HCT116 (cell line): ENCODE results near the gene TECPR1. TPM values are rescaled to one million over a fixed set of nuclear protein-coding genes. Genes with fewer than 3 reads are reported as not detected.

Experiments
- ATAC-seq: fragments of 200-7000 bp; cut with Tn5 transposase; 2 replicates; pipeline ENCODE4 v1.9.1; 2020; ENCODE audit warnings: mild to moderate bottlenecking, moderate library complexity
- BruUV-seq: library from RNA; stranded (reverse); fragments of 400-500 nt; replicated peaks from 2 replicates; lab custom pipeline; 2021; lab: Mats Ljungman, UMichigan
- CTCF ChIA-PET: fragments of 300-600 bp; sonication (Branson Sonifier 250); formaldehyde crosslinking; loops from one replicate; lab custom pipeline; 2021; ENCODE audit warnings: antibody characterized with exemption; lab: Charles Lee
- POLR2A ChIA-PET: fragments of 300-600, 350-600 bp; sonication (Branson Sonifier 250); formaldehyde crosslinking; loops from one replicate; lab custom pipeline; 2021; ENCODE audit warnings: antibody characterized with exemption; lab: Charles Lee
- RAD21 ChIA-PET, 2 experiments: fragments of 300-600 bp; sonication (Branson Sonifier 250); formaldehyde crosslinking; loops; one replicate each; lab custom pipeline; 2023; ENCODE audit warnings: low total read pairs in 2 of 2; ENCODE audit not compliant: uncharacterized antibody in 2 of 2, unreplicated experiment in 2 of 2, low non-redundant PET in 1 of 2; lab: Charles Lee
- DNase-seq: peaks from one replicate; pipeline ENCODE4 v3.0.0-alpha.2; 2010; ENCODE audit warnings: low read depth, low spot score
- H2AFZ ChIP-seq: fragments of 200-600 bp; shearing (Covaris generic), sonication (generic); 2 replicates; pipeline ENCODE4 v1.6.1; 2017; ENCODE audit warnings: low read depth, mixed run types, mixed read lengths, antibody characterized with exemption, low read length; ENCODE audit not compliant: poor library complexity, severe bottlenecking
- H3K27ac ChIP-seq: 2 replicates; pipeline ENCODE4 v1.5.1; 2012; ENCODE audit warnings: low read depth, low read length
- H3K27me3 ChIP-seq: fragments of 200-600 bp; sonication (generic); 2 replicates; pipeline ENCODE4 v1.6.1; 2016; ENCODE audit warnings: mixed run types, low read length, mixed read lengths; ENCODE audit not compliant: insufficient read depth
- H3K36me3 ChIP-seq, 2 experiments: fragments of 200-500 bp in 1 of 2; fragments of 200-600 bp in 1 of 2; sonication (Bioruptor generic) in 1 of 2; sonication (generic) in 1 of 2; 2 replicates each; pipeline versions ENCODE4 v1.5.1 to v1.6.1; 2014 to 2016; ENCODE audit warnings: low read length in 2 of 2, inconsistent platforms in 1 of 2, mixed read lengths in 1 of 2, mixed run types in 1 of 2; ENCODE audit not compliant: insufficient read depth in 2 of 2, control insufficient read depth in 1 of 2
- H3K4me1 ChIP-seq, 2 experiments: fragments of 200-600 bp in 1 of 2; sonication (generic) in 1 of 2; 2 replicates each; pipeline versions ENCODE4 v1.5.1 to v1.6.1; 2012 to 2017; ENCODE audit warnings: low read length in 2 of 2, inconsistent platforms in 1 of 2, mild to moderate bottlenecking in 1 of 2, mixed read lengths in 1 of 2, mixed run types in 1 of 2, moderate library complexity in 1 of 2; ENCODE audit not compliant: insufficient read depth in 2 of 2, control insufficient read depth in 1 of 2
- H3K4me2 ChIP-seq: fragments of 200-600 bp; sonication (generic); 2 replicates; pipeline ENCODE4 v1.6.1; 2017; ENCODE audit warnings: mixed run types, low read length, mixed read lengths
- H3K4me3 ChIP-seq, 2 experiments: fragments of 200-600 bp in 1 of 2; sonication (generic) in 1 of 2; replicated peaks in 1 of 2; 2 replicates each; pipeline ENCODE4 v1.5.1; 2011 to 2016; ENCODE audit warnings: low read length in 2 of 2, control low read depth in 1 of 2, low read depth in 1 of 2, mild to moderate bottlenecking in 1 of 2, mixed read lengths in 1 of 2, mixed run types in 1 of 2
- H3K79me2 ChIP-seq: fragments of 200-600 bp; sonication (generic); 2 replicates; pipeline ENCODE4 v1.6.1; 2017; ENCODE audit warnings: mild to moderate bottlenecking, mixed run types, low read length, moderate library complexity, mixed read lengths; ENCODE audit not compliant: insufficient read depth
- H3K9ac ChIP-seq: fragments of 200-600 bp; sonication (generic); 2 replicates; pipeline ENCODE4 v1.6.1; 2016; ENCODE audit warnings: low read length, mixed read lengths
- H3K9me2 ChIP-seq: fragments of 200-600 bp; sonication (generic), shearing (Covaris generic); 2 replicates; pipeline ENCODE4 v1.6.1; 2017; ENCODE audit warnings: mixed run types, mild to moderate bottlenecking, moderate library complexity; ENCODE audit not compliant: insufficient read depth
- H3K9me3 ChIP-seq, 2 experiments: fragments of 200-500 bp in 1 of 2; fragments of 200-600 bp in 1 of 2; sonication (Bioruptor generic) in 1 of 2; sonication (generic) in 1 of 2; 2 replicates each; pipeline ENCODE4 v1.6.1; 2014 to 2017; ENCODE audit warnings: low read length in 2 of 2, mixed read lengths in 2 of 2, inconsistent platforms in 1 of 2, low read depth in 1 of 2, mild to moderate bottlenecking in 1 of 2, mixed run types in 1 of 2, moderate library complexity in 1 of 2; ENCODE audit not compliant: control insufficient read depth in 1 of 2, insufficient read depth in 1 of 2
- H4K20me1 ChIP-seq: fragments of 200-600 bp; sonication (generic), shearing (Covaris generic); 2 replicates; pipeline ENCODE4 v1.6.1; 2017; ENCODE audit warnings: mixed run types, mild to moderate bottlenecking, moderate library complexity; ENCODE audit not compliant: insufficient read depth
- CEBPB ChIP-seq: IDR thresholded peaks from 2 replicates; pipeline ENCODE4 v1.6.1; 2012; ENCODE audit warnings: low read depth
- EGR1 ChIP-seq: IDR thresholded peaks from 2 replicates; pipeline ENCODE4 v1.6.1; 2012; ENCODE audit warnings: low read depth
- EZH2phosphoT487 ChIP-seq: fragments of 200-600 bp; IDR thresholded peaks from 2 replicates; pipeline ENCODE4 v1.6.1; 2018; ENCODE audit warnings: antibody characterized with exemption, borderline replicate concordance
- POLR2AphosphoS5 ChIP-seq: IDR thresholded peaks from 2 replicates; pipeline ENCODE4 v1.6.1; 2011; ENCODE audit warnings: mild to moderate bottlenecking, low read depth, low read length, moderate library complexity
- SIN3A ChIP-seq: IDR thresholded peaks from 2 replicates; pipeline ENCODE4 v1.6.1; 2012; ENCODE audit warnings: low read depth
- SP1 ChIP-seq: IDR thresholded peaks from 2 replicates; pipeline ENCODE4 v1.6.1; 2012; ENCODE audit warnings: low read depth
- SRF ChIP-seq: IDR thresholded peaks from 2 replicates; pipeline ENCODE4 v1.6.1; 2012; ENCODE audit warnings: low read depth
- TCF7L2 ChIP-seq: IDR thresholded peaks from 2 replicates; pipeline ENCODE4 v1.7.0; 2011; ENCODE audit warnings: borderline replicate concordance, inconsistent platforms; ENCODE audit not compliant: insufficient read depth, insufficient read length; ENCODE audit errors: extremely low read depth
- YY1 ChIP-seq: IDR thresholded peaks from 2 replicates; pipeline ENCODE4 v1.6.1; 2011; ENCODE audit warnings: low read length, low read depth, moderate library complexity, mild to moderate bottlenecking; ENCODE audit not compliant: insufficient replicate concordance; ENCODE audit errors: extremely low read depth
- ZNF274 ChIP-seq: fragments of 200-500 bp; sonication (Bioruptor generic); IDR thresholded peaks from 2 replicates; pipeline ENCODE4 v1.6.1; 2014; ENCODE audit warnings: mild to moderate bottlenecking, low read depth, low read length, inconsistent platforms
- intact Hi-C: fragments of 100-400 bp; cut with micrococcal nuclease; formaldehyde crosslinking; loops from 2 replicates; pipeline ENCODE4 v1.10.0; 2022
- total RNA-seq: library from RNA; stranded (reverse); gene quantifications from one replicate; pipeline ENCODE4 v1.2.1, GENCODE V29; 2021; ENCODE audit not compliant: unreplicated experiment
- TF ChIP-seq, protein P1 (sequence below): IDR thresholded peaks from 2 replicates; pipeline ENCODE4 v1.6.1; 2012

TECPR1 gene
- total RNA-seq, 1 experiment from 2014 or later: 19.9 TPM

DNA sequence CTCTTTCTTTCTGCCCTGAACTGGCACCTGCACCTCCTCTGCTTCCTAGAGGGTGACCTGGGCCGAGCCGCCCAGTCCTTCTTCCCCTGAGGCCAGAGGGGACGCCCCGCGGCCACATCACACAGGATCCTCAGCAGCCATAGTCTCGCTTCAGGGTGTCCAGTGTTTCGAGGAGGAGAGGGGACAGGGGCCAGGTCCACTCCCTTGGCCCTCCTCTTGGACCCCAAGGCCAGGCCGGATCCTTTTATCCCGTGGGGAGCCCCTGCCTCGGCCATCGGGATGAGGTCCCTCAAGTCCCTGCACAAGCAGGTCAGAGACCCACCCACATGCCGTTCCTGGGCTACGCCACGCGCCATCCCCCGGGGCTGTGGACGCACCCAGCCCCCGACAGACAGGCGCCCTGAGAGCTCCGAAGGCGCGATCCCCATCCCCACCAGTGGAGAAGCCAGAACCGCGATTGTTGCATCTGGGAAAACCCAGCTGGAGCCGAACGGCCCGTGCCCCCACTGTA lies 37.2 kb downstream of the TECPR1 start:
- no TSS peak for BruUV-seq
- Histone ChIP-seq H3K36me3 (no peaks in the 10 kb centered on the region), H3K9me2 (no peaks in the 10 kb centered on the region), H3K9me3 (no peaks in the 10 kb centered on the region), H3K27ac (no peak overlapping the region), H3K4me3 (no peak overlapping the region), H3K79me2 (no peaks in the 10 kb centered on the region), H3K9ac (no peak overlapping the region), H4K20me1 (no peaks in the 10 kb centered on the region), H2AFZ (no peak overlapping the region), H3K27me3 (no peaks in the 10 kb centered on the region), H3K4me2 (no peak overlapping the region), H3K4me1 (peaks cover 3 to 7% of the 10 kb centered on the region in 2 experiments; a peak in 2 of 4 replicates)
- DNase-seq (no peak), ATAC-seq (no peak)
- ChIA-PET RAD21 (no interaction called here), POLR2A (no interaction called here), CTCF (no interaction called here)
- intact Hi-C loops: no loop called here
- TF ChIP-seq POLR2AphosphoS5 (no peak), SIN3A (no peak), SP1 (no peak), TCF7L2 (no peak), SRF (no peak), CEBPB (no peak), YY1 (no peak), EZH2phosphoT487 (no peak), EGR1 (no peak), ZNF274 (no peak)
- TF ChIP-seq, protein P1, sequence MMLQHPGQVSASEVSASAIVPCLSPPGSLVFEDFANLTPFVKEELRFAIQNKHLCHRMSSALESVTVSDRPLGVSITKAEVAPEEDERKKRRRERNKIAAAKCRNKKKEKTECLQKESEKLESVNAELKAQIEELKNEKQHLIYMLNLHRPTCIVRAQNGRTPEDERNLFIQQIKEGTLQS: no peak
